Measurements from ENCODE around the gene PIAS4.

GRCh38 chr19:4071610-4072009 is 64.1 kb downstream of the PIAS4 start:
- TF ChIP-seq EZH2 (IDR thresholded peaks at IDR 0.05; ENCODE audit: borderline replicate concordance, low read depth, low read length, severe bottlenecking) (no peak), CTCF (IDR thresholded peaks at IDR 0.05; ENCODE audit: borderline replicate concordance, extremely low read depth, low read length, poor library complexity, severe bottlenecking) (no peak)
